GM04504 (cell line): ENCODE results near the gene C11orf16.
"Not testable (repeated sequence)": the region's sequence is repeated elsewhere in the genome, so short reads cannot be mapped to it uniquely, and the experiment has no call there.

Source experiments
- DNase-seq: peaks from one replicate; pipeline ENCODE4 v3.0.0-alpha.2; 2012; ENCODE audit warnings: low read depth

Gene C11orf16

GRCh38 chr11:8886322-8886721 is 46.4 kb downstream of the C11orf16 start:
- DNase-seq: no peak

- not testable (repeated sequence) for DNase-seq
These were observed 51.2 kb downstream of the C11orf16 start for GRCh38 chr11:8881585-8881984.

- no peak for DNase-seq
These were observed 54.0 kb downstream of the C11orf16 start for GRCh38 chr11:8878771-8879170.

- DNase-seq: no peak
These were observed 58.9 kb downstream of the C11orf16 start for GRCh38 chr11:8873741-8874405.

- no peak for DNase-seq
These were observed 60.8 kb downstream of the C11orf16 start for GRCh38 chr11:8871962-8872361.

GRCh38 chr11:8871171-8871775 is 61.5 kb downstream of the C11orf16 start:
- peak; percentile 91 for DNase-seq

GRCh38 chr11:8870411-8871170 is 62.2 kb downstream of the C11orf16 start:
- peak; percentile 32 for DNase-seq
